HCT116 (cell line): ENCODE results near the gene BPIFB6. TPM values are rescaled to one million over a fixed set of nuclear protein-coding genes. Genes with fewer than 3 reads are reported as not detected.

Experiments used
- ATAC-seq: fragments of 200-7000 bp; cut with Tn5 transposase; 2 replicates; pipeline ENCODE4 v1.9.1; 2020; ENCODE audit warnings: mild to moderate bottlenecking, moderate library complexity
- BruUV-seq: library from RNA; stranded (reverse); fragments of 400-500 nt; replicated peaks from 2 replicates; lab custom pipeline; 2021; lab: Mats Ljungman, UMichigan
- CTCF ChIA-PET: fragments of 300-600 bp; sonication (Branson Sonifier 250); formaldehyde crosslinking; loops from one replicate; lab custom pipeline; 2021; ENCODE audit warnings: antibody characterized with exemption; lab: Charles Lee
- POLR2A ChIA-PET: fragments of 300-600, 350-600 bp; sonication (Branson Sonifier 250); formaldehyde crosslinking; loops from one replicate; lab custom pipeline; 2021; ENCODE audit warnings: antibody characterized with exemption; lab: Charles Lee
- RAD21 ChIA-PET, 2 experiments: fragments of 300-600 bp; sonication (Branson Sonifier 250); formaldehyde crosslinking; loops; one replicate each; lab custom pipeline; 2023; ENCODE audit warnings: low total read pairs in 2 of 2; ENCODE audit not compliant: uncharacterized antibody in 2 of 2, unreplicated experiment in 2 of 2, low non-redundant PET in 1 of 2; lab: Charles Lee
- DNase-seq: peaks from one replicate; pipeline ENCODE4 v3.0.0-alpha.2; 2010; ENCODE audit warnings: low read depth, low spot score
- H2AFZ ChIP-seq: fragments of 200-600 bp; shearing (Covaris generic), sonication (generic); 2 replicates; pipeline ENCODE4 v1.6.1; 2017; ENCODE audit warnings: low read depth, mixed run types, mixed read lengths, antibody characterized with exemption, low read length; ENCODE audit not compliant: poor library complexity, severe bottlenecking
- H3K27ac ChIP-seq: 2 replicates; pipeline ENCODE4 v1.5.1; 2012; ENCODE audit warnings: low read depth, low read length
- H3K27me3 ChIP-seq: fragments of 200-600 bp; sonication (generic); 2 replicates; pipeline ENCODE4 v1.6.1; 2016; ENCODE audit warnings: mixed run types, low read length, mixed read lengths; ENCODE audit not compliant: insufficient read depth
- H3K36me3 ChIP-seq, 2 experiments: fragments of 200-500 bp in 1 of 2; fragments of 200-600 bp in 1 of 2; sonication (Bioruptor generic) in 1 of 2; sonication (generic) in 1 of 2; 2 replicates each; pipeline versions ENCODE4 v1.5.1 to v1.6.1; 2014 to 2016; ENCODE audit warnings: low read length in 2 of 2, inconsistent platforms in 1 of 2, mixed read lengths in 1 of 2, mixed run types in 1 of 2; ENCODE audit not compliant: insufficient read depth in 2 of 2, control insufficient read depth in 1 of 2
- H3K4me1 ChIP-seq, 2 experiments: fragments of 200-600 bp in 1 of 2; sonication (generic) in 1 of 2; 2 replicates each; pipeline versions ENCODE4 v1.5.1 to v1.6.1; 2012 to 2017; ENCODE audit warnings: low read length in 2 of 2, inconsistent platforms in 1 of 2, mild to moderate bottlenecking in 1 of 2, mixed read lengths in 1 of 2, mixed run types in 1 of 2, moderate library complexity in 1 of 2; ENCODE audit not compliant: insufficient read depth in 2 of 2, control insufficient read depth in 1 of 2
- H3K4me2 ChIP-seq: fragments of 200-600 bp; sonication (generic); 2 replicates; pipeline ENCODE4 v1.6.1; 2017; ENCODE audit warnings: mixed run types, low read length, mixed read lengths
- H3K4me3 ChIP-seq, 2 experiments: fragments of 200-600 bp in 1 of 2; sonication (generic) in 1 of 2; replicated peaks in 1 of 2; 2 replicates each; pipeline ENCODE4 v1.5.1; 2011 to 2016; ENCODE audit warnings: low read length in 2 of 2, control low read depth in 1 of 2, low read depth in 1 of 2, mild to moderate bottlenecking in 1 of 2, mixed read lengths in 1 of 2, mixed run types in 1 of 2
- H3K79me2 ChIP-seq: fragments of 200-600 bp; sonication (generic); 2 replicates; pipeline ENCODE4 v1.6.1; 2017; ENCODE audit warnings: mild to moderate bottlenecking, mixed run types, low read length, moderate library complexity, mixed read lengths; ENCODE audit not compliant: insufficient read depth
- H3K9ac ChIP-seq: fragments of 200-600 bp; sonication (generic); 2 replicates; pipeline ENCODE4 v1.6.1; 2016; ENCODE audit warnings: low read length, mixed read lengths
- H3K9me2 ChIP-seq: fragments of 200-600 bp; sonication (generic), shearing (Covaris generic); 2 replicates; pipeline ENCODE4 v1.6.1; 2017; ENCODE audit warnings: mixed run types, mild to moderate bottlenecking, moderate library complexity; ENCODE audit not compliant: insufficient read depth
- H3K9me3 ChIP-seq, 2 experiments: fragments of 200-500 bp in 1 of 2; fragments of 200-600 bp in 1 of 2; sonication (Bioruptor generic) in 1 of 2; sonication (generic) in 1 of 2; 2 replicates each; pipeline ENCODE4 v1.6.1; 2014 to 2017; ENCODE audit warnings: low read length in 2 of 2, mixed read lengths in 2 of 2, inconsistent platforms in 1 of 2, low read depth in 1 of 2, mild to moderate bottlenecking in 1 of 2, mixed run types in 1 of 2, moderate library complexity in 1 of 2; ENCODE audit not compliant: control insufficient read depth in 1 of 2, insufficient read depth in 1 of 2
- H4K20me1 ChIP-seq: fragments of 200-600 bp; sonication (generic), shearing (Covaris generic); 2 replicates; pipeline ENCODE4 v1.6.1; 2017; ENCODE audit warnings: mixed run types, mild to moderate bottlenecking, moderate library complexity; ENCODE audit not compliant: insufficient read depth
- ATF3 ChIP-seq: IDR thresholded peaks from 2 replicates; pipeline ENCODE4 v1.6.1; 2012
- CEBPB ChIP-seq: IDR thresholded peaks from 2 replicates; pipeline ENCODE4 v1.6.1; 2012; ENCODE audit warnings: low read depth
- EGR1 ChIP-seq: IDR thresholded peaks from 2 replicates; pipeline ENCODE4 v1.6.1; 2012; ENCODE audit warnings: low read depth
- JUND ChIP-seq: IDR thresholded peaks from 2 replicates; pipeline ENCODE4 v1.6.1; 2012
- MAX ChIP-seq: IDR thresholded peaks from 2 replicates; pipeline ENCODE4 v1.6.1; 2012
- POLR2A ChIP-seq: IDR thresholded peaks from 2 replicates; pipeline ENCODE4 v1.7.0; 2011; ENCODE audit warnings: borderline replicate concordance; ENCODE audit not compliant: insufficient read depth, insufficient read length; ENCODE audit errors: extremely low read depth
- POLR2AphosphoS5 ChIP-seq: IDR thresholded peaks from 2 replicates; pipeline ENCODE4 v1.6.1; 2011; ENCODE audit warnings: mild to moderate bottlenecking, low read depth, low read length, moderate library complexity
- REST ChIP-seq: IDR thresholded peaks from 2 replicates; pipeline ENCODE4 v1.6.1; 2012; ENCODE audit warnings: low read depth
- SIN3A ChIP-seq: IDR thresholded peaks from 2 replicates; pipeline ENCODE4 v1.6.1; 2012; ENCODE audit warnings: low read depth
- SP1 ChIP-seq: IDR thresholded peaks from 2 replicates; pipeline ENCODE4 v1.6.1; 2012; ENCODE audit warnings: low read depth
- SRF ChIP-seq: IDR thresholded peaks from 2 replicates; pipeline ENCODE4 v1.6.1; 2012; ENCODE audit warnings: low read depth
- TCF7L2 ChIP-seq: IDR thresholded peaks from 2 replicates; pipeline ENCODE4 v1.7.0; 2011; ENCODE audit warnings: borderline replicate concordance, inconsistent platforms; ENCODE audit not compliant: insufficient read depth, insufficient read length; ENCODE audit errors: extremely low read depth
- ZBTB33 ChIP-seq: IDR thresholded peaks from 2 replicates; pipeline ENCODE4 v1.6.1; 2011; ENCODE audit warnings: mild to moderate bottlenecking, low read length, moderate library complexity; ENCODE audit not compliant: insufficient replicate concordance; ENCODE audit errors: extremely low read depth
- ZNF274 ChIP-seq: fragments of 200-500 bp; sonication (Bioruptor generic); IDR thresholded peaks from 2 replicates; pipeline ENCODE4 v1.6.1; 2014; ENCODE audit warnings: mild to moderate bottlenecking, low read depth, low read length, inconsistent platforms
- intact Hi-C: fragments of 100-400 bp; cut with micrococcal nuclease; formaldehyde crosslinking; loops from 2 replicates; pipeline ENCODE4 v1.10.0; 2022
- total RNA-seq: library from RNA; stranded (reverse); gene quantifications from one replicate; pipeline ENCODE4 v1.2.1, GENCODE V29; 2021; ENCODE audit not compliant: unreplicated experiment

The BPIFB6 gene
- total RNA-seq, 1 experiment from 2014 or later, result not detected

GRCh38 chr20:33014336-33015113, 16.9 kb upstream of the BPIFB6 start:
- H3K79me2 ChIP-seq, result no peaks in the 10 kb centered on the region
- no peak overlapping the region for H3K4me3 ChIP-seq
- intact Hi-C loops, result no loop called here
- no peak overlapping the region for H3K27ac ChIP-seq
- H3K9ac ChIP-seq, result no peak overlapping the region
- peaks cover 13% of the 10 kb centered on the region; the same call in 1 of the 2 replicates for H3K27me3 ChIP-seq
- DNase-seq, result no peak
- TF ChIP-seq POLR2AphosphoS5 (no peak), CEBPB (no peak), MAX (no peak), REST (no peak), TCF7L2 (no peak), SP1 (no peak), SRF (no peak), EGR1 (no peak), POLR2A (no peak), ATF3 (no peak), SIN3A (no peak), ZNF274 (no peak), JUND (no peak), ZBTB33 (no peak)
- BruUV-seq, result no TSS peak
- no peak for ATAC-seq
- ChIA-PET RAD21 (no interaction called here), POLR2A (no interaction called here), CTCF (no interaction called here)
- no peaks in the 10 kb centered on the region for H4K20me1 ChIP-seq
- H3K4me2 ChIP-seq, result no peak overlapping the region
- H3K9me2 ChIP-seq, result no peaks in the 10 kb centered on the region
- H3K4me1 ChIP-seq, result no peaks in the 10 kb centered on the region
- no peaks in the 10 kb centered on the region for H3K36me3 ChIP-seq
- H2AFZ ChIP-seq, result no peak overlapping the region
- H3K9me3 ChIP-seq, result no peaks in the 10 kb centered on the region
